Colonic mucosa (tissue), 4 donors: ENCODE data around the gene F3. TPM values are rescaled to one million over a fixed set of nuclear protein-coding genes. Genes with fewer than 3 reads are reported as not detected.

Source experiments
- DNase-seq: peaks from one replicate; pipeline ENCODE4 v3.0.0-alpha.2; 2020
- H3K27ac ChIP-seq: fragments of 200-600 bp; one replicate; pipeline ENCODE4 v1.8.0; 2021
- H3K27me3 ChIP-seq: fragments of 200-600 bp; one replicate; pipeline ENCODE4 v1.8.0; 2021
- H3K36me3 ChIP-seq: fragments of 200-600 bp; one replicate; pipeline ENCODE4 v1.8.0; 2021
- H3K4me1 ChIP-seq: fragments of 200-600 bp; one replicate; pipeline ENCODE4 v1.8.0; 2021; ENCODE audit warnings: mild to moderate bottlenecking
- H3K4me3 ChIP-seq: fragments of 200-600 bp; one replicate; pipeline ENCODE4 v1.8.0; 2021
- H3K9ac ChIP-seq, 2 donors: one replicate each; pipeline ENCODE4 v1.7.0; 2013; ENCODE audit warnings: control low read depth in 2 of 2, low read depth in 2 of 2, low read length in 2 of 2
- H3K9me3 ChIP-seq: fragments of 200-600 bp; one replicate; pipeline ENCODE4 v1.8.0; 2021
- intact Hi-C: fragments of 100-400 bp; cut with DNase I; formaldehyde crosslinking; loops from one replicate; pipeline ENCODE4 v1.14.1; 2022
- total RNA-seq, 2 donors: library from RNA; stranded (reverse); fragmentation: NEBNext Ultra II Directional in 1 of 2; extraction: Animal tissue kit (Norgen Biotek cat#: 25700) in 1 of 2; gene quantifications; one replicate each; pipeline ENCODE4 v1.2.1, GENCODE V29; 2021
- TF ChIP-seq, protein P1 (sequence below): fragments of 200-600 bp; IDR thresholded peaks from one replicate; pipeline ENCODE4 v1.8.0; 2022; ENCODE audit warnings: antibody characterized with exemption, mild to moderate bottlenecking
- donor health status: healthy.
- donor health status: DM: no; HTN: no; CAD: no.
- donor health status: DM: no; HTN: no; CAD: no.

The F3 gene
- total RNA-seq, 2 donors from 2014 or later = 20.9 to 44.8 TPM

DNA sequence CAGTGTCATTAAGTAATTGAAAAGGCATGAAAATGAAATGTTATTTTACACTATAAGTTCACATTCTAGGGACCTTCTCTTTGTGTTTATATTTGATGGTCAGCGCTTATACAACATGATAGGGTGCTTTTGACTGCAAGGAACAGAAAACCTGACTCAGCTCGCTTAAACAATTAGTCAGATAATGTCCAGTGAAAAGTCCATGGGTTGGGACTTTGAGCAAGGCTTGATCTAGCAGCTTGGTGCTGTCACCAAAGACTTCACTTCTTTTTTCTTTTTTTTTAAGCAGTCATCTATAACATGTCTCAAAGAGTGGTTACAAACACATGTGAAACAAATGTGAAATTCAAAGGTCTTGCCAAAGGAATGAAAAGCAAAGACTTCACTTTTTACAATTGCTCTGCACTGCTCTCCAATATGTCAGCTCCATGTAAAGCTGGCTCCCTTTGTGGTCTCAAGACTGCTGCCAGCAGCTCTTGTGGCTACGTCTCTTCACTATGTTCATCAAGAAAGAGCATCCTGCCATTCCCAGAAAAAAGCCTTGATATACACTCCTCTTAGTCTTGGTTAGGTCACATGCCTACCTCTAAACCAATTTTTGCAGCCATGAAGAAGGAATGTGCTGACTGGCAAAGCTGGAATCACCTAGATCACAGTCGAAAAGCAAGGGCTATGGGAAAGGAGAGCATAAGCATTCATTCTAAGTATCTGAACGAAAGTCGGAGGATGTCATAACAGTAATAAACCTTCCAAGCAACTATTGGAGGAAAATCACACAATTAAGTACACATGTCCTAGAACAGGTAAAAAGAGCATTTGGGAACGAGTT lies 15.2 kb downstream of the F3 start:
- TF ChIP-seq, protein P1, sequence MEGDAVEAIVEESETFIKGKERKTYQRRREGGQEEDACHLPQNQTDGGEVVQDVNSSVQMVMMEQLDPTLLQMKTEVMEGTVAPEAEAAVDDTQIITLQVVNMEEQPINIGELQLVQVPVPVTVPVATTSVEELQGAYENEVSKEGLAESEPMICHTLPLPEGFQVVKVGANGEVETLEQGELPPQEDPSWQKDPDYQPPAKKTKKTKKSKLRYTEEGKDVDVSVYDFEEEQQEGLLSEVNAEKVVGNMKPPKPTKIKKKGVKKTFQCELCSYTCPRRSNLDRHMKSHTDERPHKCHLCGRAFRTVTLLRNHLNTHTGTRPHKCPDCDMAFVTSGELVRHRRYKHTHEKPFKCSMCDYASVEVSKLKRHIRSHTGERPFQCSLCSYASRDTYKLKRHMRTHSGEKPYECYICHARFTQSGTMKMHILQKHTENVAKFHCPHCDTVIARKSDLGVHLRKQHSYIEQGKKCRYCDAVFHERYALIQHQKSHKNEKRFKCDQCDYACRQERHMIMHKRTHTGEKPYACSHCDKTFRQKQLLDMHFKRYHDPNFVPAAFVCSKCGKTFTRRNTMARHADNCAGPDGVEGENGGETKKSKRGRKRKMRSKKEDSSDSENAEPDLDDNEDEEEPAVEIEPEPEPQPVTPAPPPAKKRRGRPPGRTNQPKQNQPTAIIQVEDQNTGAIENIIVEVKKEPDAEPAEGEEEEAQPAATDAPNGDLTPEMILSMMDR = no peak
- no peaks in the 10 kb centered on the region for H3K27me3 ChIP-seq

DNA sequence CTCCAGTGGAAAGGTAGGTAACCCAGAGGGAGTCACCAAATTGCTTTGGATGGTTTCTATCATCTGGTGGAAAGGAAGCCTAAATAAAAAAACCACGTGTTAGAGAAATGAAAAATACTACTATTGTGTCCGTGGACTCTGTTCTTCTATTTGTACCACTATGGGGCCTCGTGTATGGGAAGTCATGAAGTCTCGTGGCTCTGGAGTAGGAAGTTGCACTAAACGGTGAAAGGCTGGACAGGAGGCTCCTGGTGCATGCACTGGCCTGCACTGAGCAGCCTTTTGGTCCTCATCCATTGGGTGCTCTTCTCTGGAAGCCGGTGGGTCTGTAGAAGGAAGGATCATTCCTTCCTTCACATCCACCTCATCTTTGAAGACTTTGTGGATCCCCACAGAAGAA lies 17.0 kb downstream of the F3 start:
- Histone ChIP-seq H3K36me3 (no peaks in the 10 kb centered on the region), H3K9ac (no peak overlapping the region), H3K4me1 (no peaks in the 10 kb centered on the region), H3K27ac (no peak overlapping the region), H3K9me3 (no peaks in the 10 kb centered on the region), H3K27me3 (no peaks in the 10 kb centered on the region), H3K4me3 (no peak overlapping the region)
- no peak for DNase-seq
- intact Hi-C loops = loop anchor here (5.0 kb wide), 1 partner anchor 283 kb away; no protein-coding TSS in a partner anchor
- TF ChIP-seq, protein P1 = no peak

More for the DNA sequence above, 15.2 kb downstream of the F3 start:
- Histone ChIP-seq H3K9me3 (no peaks in the 10 kb centered on the region), H3K4me3 (no peak overlapping the region), H3K27ac (no peak overlapping the region), H3K4me1 (no peaks in the 10 kb centered on the region), H3K36me3 (no peaks in the 10 kb centered on the region), H3K9ac (no peak overlapping the region)
- intact Hi-C loops = no loop called here
- no peak for DNase-seq

DNA sequence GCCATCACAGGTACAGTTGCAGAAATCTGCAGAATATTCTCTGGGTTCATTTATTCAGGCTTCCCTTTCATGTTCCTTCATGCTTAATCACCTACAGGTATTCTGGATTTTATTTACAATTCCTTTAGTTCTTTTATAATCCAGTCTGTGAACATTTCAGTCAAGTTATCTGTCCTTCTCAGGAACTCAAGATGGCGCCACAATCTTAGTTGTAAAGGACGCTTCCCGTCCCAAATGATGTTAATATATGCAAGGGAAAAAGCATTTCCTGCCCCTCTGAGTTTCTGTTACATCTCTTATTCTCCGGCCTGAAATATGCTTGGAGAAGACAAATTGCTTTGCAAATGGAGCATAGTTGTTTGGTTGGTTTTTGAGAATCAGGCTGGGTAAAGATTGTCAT lies 19.3 kb downstream of the F3 start:
- TF ChIP-seq, protein P1 = peak; percentile 25
- Histone ChIP-seq H3K9ac (no peak overlapping the region), H3K27me3 (no peaks in the 10 kb centered on the region), H3K4me1 (no peaks in the 10 kb centered on the region), H3K36me3 (no peaks in the 10 kb centered on the region), H3K9me3 (no peaks in the 10 kb centered on the region), H3K27ac (no peak overlapping the region), H3K4me3 (no peak overlapping the region)
- intact Hi-C loops = loop anchor here (5.0 kb wide), 1 partner anchor 285 kb away; no protein-coding TSS in a partner anchor
- DNase-seq = peak; percentile 36

DNA sequence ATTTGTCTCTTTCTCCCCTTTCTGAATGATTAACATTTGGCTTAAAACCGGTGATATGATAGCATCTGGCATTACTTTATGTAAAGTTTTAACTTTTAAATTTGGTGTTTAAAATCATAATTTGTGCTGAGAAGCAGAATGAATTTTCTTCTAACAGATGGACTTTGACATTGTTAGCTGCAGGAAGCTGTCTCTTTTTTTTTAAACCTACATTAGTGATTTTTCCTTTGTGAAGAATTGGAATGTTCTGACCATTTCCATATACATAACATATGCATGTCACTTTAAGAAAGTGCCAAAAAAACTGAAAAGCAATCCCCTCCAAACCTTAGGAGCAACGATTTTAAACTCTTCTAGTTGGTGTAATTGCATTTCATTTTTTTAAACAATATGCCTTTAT lies 22.2 kb downstream of the F3 start:
- H3K9ac ChIP-seq = no peak overlapping the region
- H3K27ac ChIP-seq = no peak overlapping the region
- H3K36me3 ChIP-seq = no peaks in the 10 kb centered on the region
- intact Hi-C loops = no loop called here
- no peak for DNase-seq
- TF ChIP-seq, protein P1 = no peak
- H3K9me3 ChIP-seq = no peaks in the 10 kb centered on the region
- H3K4me3 ChIP-seq = no peak overlapping the region
- no peaks in the 10 kb centered on the region for H3K4me1 ChIP-seq
- H3K27me3 ChIP-seq = no peaks in the 10 kb centered on the region

DNA sequence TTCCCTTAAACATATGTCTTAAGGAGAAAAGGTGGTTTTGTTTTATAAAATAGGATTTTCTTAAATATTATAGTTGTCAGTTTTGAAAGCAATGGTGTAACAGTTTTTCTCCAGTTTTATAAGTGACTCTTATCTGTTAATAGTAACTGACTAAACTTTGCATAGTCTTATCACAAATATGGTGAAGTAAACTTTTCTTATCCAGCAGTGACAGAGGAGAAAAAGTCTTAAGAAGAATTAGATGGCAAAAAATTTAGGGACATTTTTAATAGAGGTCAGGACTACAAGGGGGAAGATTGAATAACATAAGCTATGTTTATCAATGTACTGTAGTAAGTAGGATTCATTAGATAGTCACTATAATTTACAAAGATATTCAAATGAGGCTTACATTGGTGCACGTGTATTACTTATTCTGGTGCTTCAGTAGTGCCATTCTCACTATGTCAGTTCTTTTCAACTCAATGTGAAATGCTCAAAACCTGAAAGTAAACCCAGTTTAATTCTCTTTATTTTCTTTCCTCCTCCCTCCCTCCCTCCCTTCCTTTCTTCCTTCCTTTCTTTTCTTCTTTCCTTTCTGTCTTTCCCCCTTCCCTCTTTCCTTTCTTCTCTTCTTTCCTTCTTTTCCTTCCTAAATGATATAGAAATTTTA lies 26.1 kb downstream of the F3 start:
- DNase-seq = no peak
- Histone ChIP-seq H3K9ac (no peak overlapping the region), H3K27ac (no peak overlapping the region), H3K4me3 (no peak overlapping the region), H3K9me3 (no peaks in the 10 kb centered on the region), H3K4me1 (no peaks in the 10 kb centered on the region), H3K27me3 (no peaks in the 10 kb centered on the region), H3K36me3 (no peaks in the 10 kb centered on the region)
- TF ChIP-seq, protein P1 = no peak
- intact Hi-C loops = no loop called here
